ENCODE data around the gene PPP1R14C.

The PPP1R14C gene

GRCh38 chr6:150142670-150143515 is at the start of gene PPP1R14C:
TSS of gene PPP1R14C (plus strand) at chr6:150143044. CDS start at chr6:150143193, 149 bp downstream.
- Mint-ChIP-seq H3K36me3 (ENCODE audit: low read depth) (no peaks in the 10 kb centered on the region), H3K4me1 (ENCODE audit: low read depth) (peaks cover 22% of the 10 kb centered on the region), H3K27me3 (peaks cover 82% of the 10 kb centered on the region), H3K27ac (peak within 1 kb of the TSS; percentile 47), H3K4me3 (peak within 1 kb of the TSS; percentile 63), H3K9me3 (peaks cover under 1% of the 10 kb centered on the region)
- DNase-seq = peak; percentile 52

GRCh38 chr6:150093397-150093796 is 49.4 kb upstream of the PPP1R14C start:
- Mint-ChIP-seq H3K27ac (no peak overlapping the region), H3K36me3 (ENCODE audit: low read depth) (no peaks in the 10 kb centered on the region), H3K9me3 (no peaks in the 10 kb centered on the region), H3K4me1 (ENCODE audit: low read depth) (peaks cover 2% of the 10 kb centered on the region), H3K27me3 (peaks cover 27% of the 10 kb centered on the region), H3K4me3 (no peak overlapping the region)
- DNase-seq = no peak

- H3K36me3 Mint-ChIP-seq (ENCODE audit: low read depth) = no peaks in the 10 kb centered on the region
- no peak overlapping the region for H3K4me3 Mint-ChIP-seq
- peaks cover 2% of the 10 kb centered on the region for H3K4me1 Mint-ChIP-seq (ENCODE audit: low read depth)
- no peak for DNase-seq
- no peak overlapping the region for H3K27ac Mint-ChIP-seq
- H3K9me3 Mint-ChIP-seq = no peaks in the 10 kb centered on the region
- peaks cover 23% of the 10 kb centered on the region for H3K27me3 Mint-ChIP-seq
Measured at GRCh38 chr6:150098155-150098554, 44.7 kb upstream of the PPP1R14C start.

- Mint-ChIP-seq H3K4me1 (ENCODE audit: low read depth) (peaks cover 2% of the 10 kb centered on the region), H3K9me3 (no peaks in the 10 kb centered on the region), H3K4me3 (no peak overlapping the region), H3K27ac (no peak overlapping the region), H3K36me3 (ENCODE audit: low read depth) (no peaks in the 10 kb centered on the region), H3K27me3 (peaks cover 17% of the 10 kb centered on the region)
- DNase-seq = no peak
Measured at GRCh38 chr6:150099546-150099945, 43.3 kb upstream of the PPP1R14C start.

GRCh38 chr6:150099953-150100352 is 42.9 kb upstream of the PPP1R14C start:
- Mint-ChIP-seq H3K4me3 (no peak overlapping the region), H3K27ac (no peak overlapping the region), H3K9me3 (no peaks in the 10 kb centered on the region), H3K4me1 (ENCODE audit: low read depth) (no peaks in the 10 kb centered on the region), H3K27me3 (peaks cover 13% of the 10 kb centered on the region), H3K36me3 (ENCODE audit: low read depth) (no peaks in the 10 kb centered on the region)
- no peak for DNase-seq

- Mint-ChIP-seq H3K36me3 (ENCODE audit: low read depth) (no peaks in the 10 kb centered on the region), H3K9me3 (no peaks in the 10 kb centered on the region), H3K27ac (no peak overlapping the region), H3K4me3 (no peak overlapping the region), H3K4me1 (ENCODE audit: low read depth) (no peaks in the 10 kb centered on the region), H3K27me3 (peaks cover 6% of the 10 kb centered on the region)
- DNase-seq = no peak
Measured at GRCh38 chr6:150100745-150101144, 42.1 kb upstream of the PPP1R14C start.

- Mint-ChIP-seq H3K27ac (no peak overlapping the region), H3K9me3 (no peaks in the 10 kb centered on the region), H3K36me3 (ENCODE audit: low read depth) (no peaks in the 10 kb centered on the region), H3K27me3 (peaks cover 3% of the 10 kb centered on the region), H3K4me1 (ENCODE audit: low read depth) (no peaks in the 10 kb centered on the region), H3K4me3 (no peak overlapping the region)
- no peak for DNase-seq
Measured at GRCh38 chr6:150102750-150103270, 40.0 kb upstream of the PPP1R14C start.

GRCh38 chr6:150112233-150112632 is 30.6 kb upstream of the PPP1R14C start:
- H3K36me3 Mint-ChIP-seq (ENCODE audit: low read depth) = no peaks in the 10 kb centered on the region
- H3K27ac Mint-ChIP-seq = no peak overlapping the region
- DNase-seq = no peak
- H3K9me3 Mint-ChIP-seq = no peaks in the 10 kb centered on the region
- no peak overlapping the region for H3K4me3 Mint-ChIP-seq
- H3K4me1 Mint-ChIP-seq (ENCODE audit: low read depth) = no peaks in the 10 kb centered on the region
- no peaks in the 10 kb centered on the region for H3K27me3 Mint-ChIP-seq

- no peak overlapping the region for H3K4me3 Mint-ChIP-seq
- H3K36me3 Mint-ChIP-seq (ENCODE audit: low read depth) = no peaks in the 10 kb centered on the region
- DNase-seq = no peak
- H3K27me3 Mint-ChIP-seq = peaks cover 3% of the 10 kb centered on the region
- H3K9me3 Mint-ChIP-seq = no peaks in the 10 kb centered on the region
- peaks cover 4% of the 10 kb centered on the region for H3K4me1 Mint-ChIP-seq (ENCODE audit: low read depth)
- no peak overlapping the region for H3K27ac Mint-ChIP-seq
Measured at GRCh38 chr6:150115769-150116168, 27.1 kb upstream of the PPP1R14C start.

- Mint-ChIP-seq H3K27ac (no peak overlapping the region), H3K36me3 (ENCODE audit: low read depth) (no peaks in the 10 kb centered on the region), H3K9me3 (no peaks in the 10 kb centered on the region), H3K27me3 (peaks cover 3% of the 10 kb centered on the region), H3K4me3 (no peak overlapping the region), H3K4me1 (ENCODE audit: low read depth) (peaks cover 4% of the 10 kb centered on the region)
- no peak for DNase-seq
Measured at GRCh38 chr6:150116200-150116800, 26.5 kb upstream of the PPP1R14C start.

GRCh38 chr6:150118203-150118602 is 24.6 kb upstream of the PPP1R14C start:
- Mint-ChIP-seq H3K4me3 (no peak overlapping the region), H3K27ac (no peak overlapping the region), H3K36me3 (ENCODE audit: low read depth) (no peaks in the 10 kb centered on the region), H3K9me3 (no peaks in the 10 kb centered on the region), H3K4me1 (ENCODE audit: low read depth) (peaks cover 4% of the 10 kb centered on the region), H3K27me3 (peaks cover 3% of the 10 kb centered on the region)
- DNase-seq = no peak

- peaks cover 5% of the 10 kb centered on the region for H3K27me3 Mint-ChIP-seq
- peaks cover 4% of the 10 kb centered on the region for H3K4me1 Mint-ChIP-seq (ENCODE audit: low read depth)
- no peaks in the 10 kb centered on the region for H3K9me3 Mint-ChIP-seq
- H3K4me3 Mint-ChIP-seq = no peak overlapping the region
- H3K27ac Mint-ChIP-seq = no peak overlapping the region
- H3K36me3 Mint-ChIP-seq (ENCODE audit: low read depth) = no peaks in the 10 kb centered on the region
- no peak for DNase-seq
Measured at GRCh38 chr6:150118627-150119026, 24.2 kb upstream of the PPP1R14C start.

- Mint-ChIP-seq H3K9me3 (no peaks in the 10 kb centered on the region), H3K4me3 (no peak overlapping the region), H3K27me3 (peaks cover 11% of the 10 kb centered on the region), H3K27ac (no peak overlapping the region), H3K36me3 (ENCODE audit: low read depth) (no peaks in the 10 kb centered on the region), H3K4me1 (ENCODE audit: low read depth) (peaks cover 4% of the 10 kb centered on the region)
- DNase-seq = no peak
Measured at GRCh38 chr6:150119173-150119572, 23.7 kb upstream of the PPP1R14C start.

- Mint-ChIP-seq H3K9me3 (no peaks in the 10 kb centered on the region), H3K36me3 (ENCODE audit: low read depth) (no peaks in the 10 kb centered on the region), H3K27ac (no peak overlapping the region), H3K27me3 (peaks cover 26% of the 10 kb centered on the region), H3K4me3 (no peak overlapping the region), H3K4me1 (ENCODE audit: low read depth) (peaks cover 4% of the 10 kb centered on the region)
- no peak for DNase-seq
Measured at GRCh38 chr6:150123645-150124044, 19.2 kb upstream of the PPP1R14C start.

- Mint-ChIP-seq H3K36me3 (ENCODE audit: low read depth) (no peaks in the 10 kb centered on the region), H3K4me3 (no peak overlapping the region), H3K27me3 (peaks cover 26% of the 10 kb centered on the region), H3K4me1 (ENCODE audit: low read depth) (peaks cover 3% of the 10 kb centered on the region), H3K27ac (no peak overlapping the region), H3K9me3 (no peaks in the 10 kb centered on the region)
- DNase-seq = no peak
Measured at GRCh38 chr6:150124235-150124634, 18.6 kb upstream of the PPP1R14C start.

Data from activated T-cell treated with anti-CD3 and anti-CD28 coated beads, Interleukin-2, amount 50 U/mL, for 24 hours (primary cell).